Natural killer cell (primary cell): ENCODE data around the gene BPIFB6. TPM values are rescaled to one million over a fixed set of nuclear protein-coding genes. Genes with fewer than 3 reads are reported as not detected.

ENCODE experiments used
- ATAC-seq, 3 donors: fragments of 150-1000 bp in 2 of 3; fragments of 200-7000 bp in 1 of 3; cut with Tn5 transposase; 1 replicate in 1 of 3; 2 replicates in 2 of 3; pipeline ENCODE4 v1.10.0; 2021; ENCODE audit warnings: mild to moderate bottlenecking in 2 of 3, moderate library complexity in 2 of 3
- DNase-seq, 2 donors: peaks; one replicate each; pipeline versions ENCODE4 v3.0.0 to v3.0.0-alpha.2; 2013 to 2021; ENCODE audit warnings: mixed read lengths in 1 of 2
- H3K27ac ChIP-seq: one replicate; pipeline ENCODE4 v1.5.1; 2013; ENCODE audit warnings: mild to moderate bottlenecking, low read length
- H3K27me3 ChIP-seq: one replicate; pipeline ENCODE4 v1.6.1; 2013; ENCODE audit warnings: low read length; ENCODE audit not compliant: control insufficient read depth, insufficient read depth
- H3K36me3 ChIP-seq: one replicate; pipeline ENCODE4 v1.6.1; 2013; ENCODE audit warnings: low read length; ENCODE audit not compliant: control insufficient read depth, insufficient read depth
- H3K4me1 ChIP-seq: one replicate; pipeline ENCODE4 v1.6.1; 2013; ENCODE audit warnings: low read length; ENCODE audit not compliant: control insufficient read depth, insufficient read depth
- H3K4me3 ChIP-seq: one replicate; pipeline ENCODE4 v1.5.1; 2013; ENCODE audit warnings: low read length
- H3K9me3 ChIP-seq: one replicate; pipeline ENCODE4 v1.6.1; 2013; ENCODE audit warnings: low read length; ENCODE audit not compliant: control insufficient read depth, insufficient read depth
- H3K27ac Mint-ChIP-seq, 2 donors: one replicate each; pipeline ENCODE4 v1.8.0; 2022; ENCODE audit warnings: mild to moderate bottlenecking in 2 of 2, mixed read lengths in 2 of 2, moderate library complexity in 1 of 2
- H3K27me3 Mint-ChIP-seq, 2 donors: one replicate each; pipeline ENCODE4 v1.8.0; 2022; ENCODE audit warnings: low read depth in 2 of 2, mixed read lengths in 2 of 2
- H3K36me3 Mint-ChIP-seq: one replicate; pipeline ENCODE4 v1.8.0; 2022; ENCODE audit warnings: mixed read lengths
- H3K4me1 Mint-ChIP-seq, 2 donors: one replicate each; pipeline ENCODE4 v1.8.0; 2022; ENCODE audit warnings: mixed read lengths in 2 of 2
- H3K4me3 Mint-ChIP-seq: one replicate; pipeline ENCODE4 v1.8.0; 2022; ENCODE audit warnings: mild to moderate bottlenecking, moderate library complexity, mixed read lengths
- H3K9me3 Mint-ChIP-seq, 2 donors: one replicate each; pipeline ENCODE4 v1.8.0; 2022; ENCODE audit warnings: mixed read lengths in 2 of 2
- WGBS: methylation state at CpG from one replicate; pipeline ENCODE4 v1.1.7; 2013; ENCODE audit warnings: missing lambda C conversion rate; ENCODE audit not compliant: insufficient coverage; 5-methylcytosine and 5-hydroxymethylcytosine counted together
- intact Hi-C: fragments of 100-400 bp; cut with micrococcal nuclease; formaldehyde crosslinking; loops from one replicate; pipeline ENCODE4 v1.14.2; 2022
- total RNA-seq, 4 donors: library from RNA; stranded (reverse); fragments of 120-200 nt in 1 of 4; gene quantifications; one replicate each; pipeline versions ENCODE4 v1.2.3 to v1.2.4, GENCODE V29; 2013 to 2022
- TF ChIP-seq, protein P1 (sequence below): fragments of 200-600 bp; IDR thresholded peaks from one replicate; pipeline ENCODE4 v1.8.0; 2022; ENCODE audit warnings: antibody characterized with exemption

BPIFB6 gene
- total RNA-seq, 3 donors from 2014 or later (not counting 1 experiment from before 2014, with no cell fraction given), result not detected

DNA sequence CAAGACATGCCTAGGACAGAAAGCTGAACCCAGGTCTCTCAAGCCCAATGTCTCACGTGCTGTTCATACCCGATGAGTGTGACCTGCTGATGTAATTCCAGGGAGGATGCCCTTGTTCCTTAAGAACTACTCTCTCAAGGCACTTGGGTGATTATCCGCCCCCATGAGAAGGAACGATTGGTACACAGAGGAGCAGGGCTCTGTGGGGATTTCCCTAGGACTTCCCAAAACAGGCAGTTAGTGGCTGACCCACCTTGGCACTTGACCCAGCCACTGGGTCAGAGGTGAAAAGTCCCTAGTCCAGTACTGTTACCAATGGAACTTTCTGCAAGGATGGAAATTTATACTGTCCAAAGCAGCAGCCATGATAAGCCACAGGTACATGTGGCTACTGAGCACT is 9.2 kb upstream of the BPIFB6 start:
- no peaks in the 10 kb centered on the region for H3K4me1 Mint-ChIP-seq
- no peak overlapping the region for H3K27ac Mint-ChIP-seq
- H3K4me3 ChIP-seq, result no peak overlapping the region
- no peak overlapping the region for H3K27ac ChIP-seq
- no peaks in the 10 kb centered on the region for H3K9me3 ChIP-seq
- no peaks in the 10 kb centered on the region for H3K36me3 ChIP-seq
- H3K27me3 ChIP-seq, result no peaks in the 10 kb centered on the region
- WGBS, result 77% methylated on average over 4 of the region's 4 CpGs
- no peaks in the 10 kb centered on the region for H3K9me3 Mint-ChIP-seq
- DNase-seq (no peak), ATAC-seq (no peak)
- H3K4me1 ChIP-seq, result no peaks in the 10 kb centered on the region
- no peaks in the 10 kb centered on the region for H3K27me3 Mint-ChIP-seq
- H3K36me3 Mint-ChIP-seq, result no peaks in the 10 kb centered on the region
- no peak overlapping the region for H3K4me3 Mint-ChIP-seq
- TF ChIP-seq, protein P1, sequence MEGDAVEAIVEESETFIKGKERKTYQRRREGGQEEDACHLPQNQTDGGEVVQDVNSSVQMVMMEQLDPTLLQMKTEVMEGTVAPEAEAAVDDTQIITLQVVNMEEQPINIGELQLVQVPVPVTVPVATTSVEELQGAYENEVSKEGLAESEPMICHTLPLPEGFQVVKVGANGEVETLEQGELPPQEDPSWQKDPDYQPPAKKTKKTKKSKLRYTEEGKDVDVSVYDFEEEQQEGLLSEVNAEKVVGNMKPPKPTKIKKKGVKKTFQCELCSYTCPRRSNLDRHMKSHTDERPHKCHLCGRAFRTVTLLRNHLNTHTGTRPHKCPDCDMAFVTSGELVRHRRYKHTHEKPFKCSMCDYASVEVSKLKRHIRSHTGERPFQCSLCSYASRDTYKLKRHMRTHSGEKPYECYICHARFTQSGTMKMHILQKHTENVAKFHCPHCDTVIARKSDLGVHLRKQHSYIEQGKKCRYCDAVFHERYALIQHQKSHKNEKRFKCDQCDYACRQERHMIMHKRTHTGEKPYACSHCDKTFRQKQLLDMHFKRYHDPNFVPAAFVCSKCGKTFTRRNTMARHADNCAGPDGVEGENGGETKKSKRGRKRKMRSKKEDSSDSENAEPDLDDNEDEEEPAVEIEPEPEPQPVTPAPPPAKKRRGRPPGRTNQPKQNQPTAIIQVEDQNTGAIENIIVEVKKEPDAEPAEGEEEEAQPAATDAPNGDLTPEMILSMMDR, result no peak
- intact Hi-C loops, result no loop called here

DNA sequence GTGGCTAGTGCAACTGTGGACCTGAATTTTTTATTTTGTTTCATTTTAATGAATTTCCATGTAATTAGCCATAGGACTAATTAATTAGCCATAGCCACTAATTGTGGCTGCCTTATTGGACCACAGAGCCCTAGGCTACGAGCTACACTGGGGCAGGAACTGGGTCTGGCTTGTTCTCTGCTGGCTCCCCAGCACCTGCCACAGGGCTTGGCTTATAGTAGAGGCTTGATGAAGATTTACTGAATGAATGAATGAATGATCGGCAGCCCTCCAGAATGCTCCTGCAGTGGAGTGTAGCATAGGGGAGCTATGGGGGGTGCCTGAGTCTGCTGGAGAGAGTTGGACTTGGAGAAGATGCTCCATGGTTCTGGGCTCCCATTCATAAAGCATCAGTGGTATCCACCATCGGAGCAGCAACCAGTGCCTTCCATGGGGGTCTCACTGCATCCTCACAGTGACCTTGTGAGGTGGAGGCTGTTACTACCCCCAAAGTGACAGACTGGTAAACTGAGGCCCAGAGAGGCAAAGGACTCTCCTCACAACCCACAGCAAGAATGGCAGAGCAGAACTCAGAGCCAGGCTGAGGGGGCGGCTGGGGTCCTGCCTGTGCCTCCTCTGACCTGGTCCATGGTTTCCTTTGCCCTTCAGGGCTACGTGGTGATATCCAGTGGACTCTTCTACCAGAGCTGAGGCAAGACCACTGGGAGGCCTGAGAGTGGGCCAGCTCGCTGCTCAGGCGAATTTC is 8.6 kb upstream of the BPIFB6 start:
- Histone ChIP-seq H3K27me3 (no peaks in the 10 kb centered on the region), H3K36me3 (no peaks in the 10 kb centered on the region), H3K4me1 (no peaks in the 10 kb centered on the region), H3K27ac (no peak overlapping the region), H3K9me3 (no peaks in the 10 kb centered on the region), H3K4me3 (no peak overlapping the region)
- Mint-ChIP-seq H3K27me3 (no peaks in the 10 kb centered on the region), H3K4me3 (no peak overlapping the region), H3K36me3 (no peaks in the 10 kb centered on the region), H3K4me1 (no peaks in the 10 kb centered on the region), H3K27ac (no peak overlapping the region), H3K9me3 (no peaks in the 10 kb centered on the region)
- ATAC-seq, result no peak
- 91% methylated on average over 7 of the region's 7 CpGs for WGBS
- no peak for DNase-seq
- TF ChIP-seq, protein P1, result no peak
- intact Hi-C loops, result no loop called here

- no peaks in the 10 kb centered on the region for H3K27me3 ChIP-seq
- Mint-ChIP-seq H3K4me1 (no peaks in the 10 kb centered on the region), H3K27me3 (no peaks in the 10 kb centered on the region), H3K27ac (no peak overlapping the region), H3K9me3 (no peaks in the 10 kb centered on the region), H3K36me3 (no peaks in the 10 kb centered on the region), H3K4me3 (no peak overlapping the region)
- WGBS, result 80% methylated on average over 6 of the region's 6 CpGs
- no peaks in the 10 kb centered on the region for H3K36me3 ChIP-seq
- H3K4me1 ChIP-seq, result no peaks in the 10 kb centered on the region
- DNase-seq (no peak), ATAC-seq (no peak)
- intact Hi-C loops, result no loop called here
- H3K4me3 ChIP-seq, result no peak overlapping the region
- H3K9me3 ChIP-seq, result no peaks in the 10 kb centered on the region
- no peak overlapping the region for H3K27ac ChIP-seq
- TF ChIP-seq, protein P1, result no peak
Observed at GRCh38 chr20:33023439-33024242, 7.8 kb upstream of the BPIFB6 start.
